K562 (cell line): ENCODE results near the gene RABEPK. TPM values are rescaled to one million over a fixed set of nuclear protein-coding genes. Genes with fewer than 3 reads are reported as not detected.

Experiments
- ATAC-seq: fragments of 200-7000 bp; cut with Tn5 transposase; 3 replicates; pipeline ENCODE4 v1.9.1; 2020; ENCODE audit warnings: moderate library complexity
- BruUV-seq: library from RNA; stranded (reverse); fragments of 400-500 nt; replicated peaks from 2 replicates; lab custom pipeline; 2021; lab: Mats Ljungman, UMichigan
- CTCF ChIA-PET: fragments of 300-600 bp; formaldehyde crosslinking; extraction: SDS; loops from one replicate; lab custom pipeline; 2021; ENCODE audit warnings: low intra/inter-chr PET ratio; lab: Yijun Ruan, JAX
- POLR2A ChIA-PET: fragments of 300-600, 350-650 bp; sonication (Branson Sonifier 250); formaldehyde crosslinking; extraction: SDS; loops from one replicate; lab custom pipeline; 2021; ENCODE audit warnings: antibody characterized with exemption, inconsistent platforms; lab: Yijun Ruan, JAX
- DNase-seq, 4 experiments: peaks; one replicate each; pipeline versions ENCODE4 v3.0.0 to v3.0.0-alpha.2; 2011 to 2018; ENCODE audit warnings: low spot score in 3 of 4, mixed read lengths in 3 of 4; ENCODE audit errors: extremely low read depth in 1 of 4
- FAIRE-seq: peaks from 2 replicates; lab custom pipeline; 2011; peaks lifted over from hg19 to GRCh38; lab: Jason Lieb, UNC
- H2AFZ ChIP-seq: 2 replicates; pipeline ENCODE4 v1.6.0; 2011; ENCODE audit warnings: low read depth, low read length, control low read depth, inconsistent platforms
- H3K27ac ChIP-seq: fragments of 200-600 bp; 3 replicates; pipeline ENCODE4 v1.8.0; 2011; ENCODE audit warnings: low read depth, mild to moderate bottlenecking, control low read depth, inconsistent platforms, low read length, moderate library complexity, mixed read lengths; ENCODE audit errors: extremely low read depth
- H3K27me3 ChIP-seq, 2 experiments: fragments of 300-600 bp in 1 of 2; 2 replicates in 1 of 2; 3 replicates in 1 of 2; pipeline versions ENCODE4 v1.6.0 to v1.8.0; 2011; ENCODE audit warnings: inconsistent platforms in 2 of 2, low read length in 2 of 2, mild to moderate bottlenecking in 1 of 2, mixed read lengths in 1 of 2, moderate library complexity in 1 of 2; ENCODE audit not compliant: control insufficient read depth in 2 of 2, insufficient read depth in 2 of 2
- H3K36me3 ChIP-seq: fragments of 300-600 bp; 3 replicates; pipeline ENCODE4 v1.8.0; 2011; ENCODE audit warnings: mild to moderate bottlenecking, low read length, inconsistent platforms; ENCODE audit not compliant: control insufficient read depth, insufficient read depth
- H3K4me1 ChIP-seq, 2 experiments: fragments of 200-600 bp in 1 of 2; replicated peaks in 1 of 2; 2 replicates in 1 of 2; 3 replicates in 1 of 2; pipeline versions ENCODE4 v1.5.1 to v1.8.0; 2011; ENCODE audit warnings: inconsistent platforms in 2 of 2, low read length in 2 of 2, mild to moderate bottlenecking in 1 of 2, mixed read lengths in 1 of 2, moderate library complexity in 1 of 2; ENCODE audit not compliant: control insufficient read depth in 2 of 2, insufficient read depth in 2 of 2
- H3K4me2 ChIP-seq: 2 replicates; pipeline ENCODE4 v1.6.1; 2011; ENCODE audit warnings: low read length, control low read depth, inconsistent platforms, mixed read lengths; ENCODE audit not compliant: insufficient read depth
- H3K4me3 ChIP-seq: fragments of 200-600 bp; sonication (generic), shearing (Covaris generic); 2 replicates; pipeline ENCODE4 v1.5.1; 2016; ENCODE audit warnings: control low read depth, inconsistent platforms
- H3K79me2 ChIP-seq: fragments of 200-600 bp; 3 replicates; pipeline ENCODE4 v1.8.0; 2011; ENCODE audit warnings: low read length, inconsistent platforms; ENCODE audit not compliant: control insufficient read depth, insufficient read depth
- H3K9ac ChIP-seq, 2 experiments: 2 replicates each; pipeline versions ENCODE4 v1.6.0 to v1.6.1; 2011; ENCODE audit warnings: low read depth in 2 of 2, low read length in 2 of 2, control low read depth in 1 of 2, inconsistent platforms in 1 of 2, mild to moderate bottlenecking in 1 of 2, mixed read lengths in 1 of 2; ENCODE audit not compliant: insufficient read depth in 1 of 2
- H3K9me1 ChIP-seq: one replicate; pipeline ENCODE4 v1.6.0; 2011; ENCODE audit warnings: inconsistent platforms, mild to moderate bottlenecking, low read length, moderate library complexity; ENCODE audit not compliant: control insufficient read depth, insufficient read depth
- H3K9me3 ChIP-seq: replicated peaks from 2 replicates; pipeline ENCODE4 v1.5.1; 2011; ENCODE audit warnings: low read depth, low read length, inconsistent platforms; ENCODE audit not compliant: control insufficient read depth, insufficient read depth
- H4K20me1 ChIP-seq: replicated peaks from 2 replicates; pipeline ENCODE4 v1.6.1; 2011; ENCODE audit warnings: low read length, inconsistent platforms, mixed read lengths; ENCODE audit not compliant: control insufficient read depth, insufficient read depth
- BRCA1 ChIP-seq, 2 experiments: fragments of 450-650 bp in 1 of 2; sonication (generic) in 1 of 2; formaldehyde crosslinking in 1 of 2; IDR thresholded peaks; 2 replicates each; pipeline versions ENCODE4 v1.5.0 to v1.6.1; 2017 to 2020; ENCODE audit warnings: mild to moderate bottlenecking in 1 of 2, missing genetic modification reagents in 1 of 2
- CSDE1 ChIP-seq, 2 experiments: fragments of 450-650 bp; IDR thresholded peaks; 2 replicates each; pipeline ENCODE4 v1.6.1; 2016; ENCODE audit warnings: mild to moderate bottlenecking in 1 of 2
- DMBX1 ChIP-seq: fragments of 250-450 bp; sonication (Bioruptor Pico); IDR thresholded peaks from 2 replicates; pipeline ENCODE4 v1.8.0; 2022; ENCODE audit warnings: inconsistent platforms, mild to moderate bottlenecking, moderate library complexity, borderline replicate concordance
- ELK3 ChIP-seq: fragments of 450-650 bp; formaldehyde crosslinking; IDR thresholded peaks from 2 replicates; pipeline ENCODE4 v1.4.0; 2020; ENCODE audit warnings: mild to moderate bottlenecking
- EWSR1 ChIP-seq: fragments of 450-650 bp; IDR thresholded peaks from 2 replicates; pipeline ENCODE4 v1.6.1; 2018; ENCODE audit warnings: borderline replicate concordance, mild to moderate bottlenecking, low read depth, moderate library complexity; ENCODE audit not compliant: partially characterized antibody
- FOXM1 ChIP-seq, 2 experiments: fragments of 450-650 bp in 1 of 2; sonication (generic) in 1 of 2; formaldehyde crosslinking in 1 of 2; IDR thresholded peaks; 2 replicates each; pipeline versions ENCODE4 v1.6.1 to v1.9.0; 2017 to 2022; ENCODE audit warnings: low read depth in 2 of 2, mild to moderate bottlenecking in 2 of 2, missing genetic modification reagents in 1 of 2, moderate library complexity in 1 of 2
- GATA2 ChIP-seq: sonication (generic); formaldehyde crosslinking; IDR thresholded peaks from 2 replicates; pipeline ENCODE4 v1.4.0; 2020; ENCODE audit warnings: mild to moderate bottlenecking, missing genetic modification reagents
- IRF1 ChIP-seq: sonication (generic); formaldehyde crosslinking; IDR thresholded peaks from 2 replicates; pipeline ENCODE4 v1.8.0; 2022; ENCODE audit warnings: missing genetic modification reagents, mild to moderate bottlenecking, borderline replicate concordance
- NELFE ChIP-seq: IDR thresholded peaks from 2 replicates; pipeline ENCODE4 v1.6.1; 2011; ENCODE audit warnings: mild to moderate bottlenecking; ENCODE audit not compliant: insufficient read depth, insufficient read length
- RBM39 ChIP-seq: fragments of 200-400 bp; formaldehyde crosslinking; optimal IDR thresholded peaks from 2 replicates; pipeline ENCODE3; 2018; ENCODE audit warnings: low read depth, low read length
- TAF9B ChIP-seq: fragments of 450-650 bp; IDR thresholded peaks from 2 replicates; pipeline ENCODE4 v1.6.1; 2018; ENCODE audit warnings: mild to moderate bottlenecking; ENCODE audit not compliant: partially characterized antibody
- ZNF134 ChIP-seq: fragments of 250-450 bp; sonication (Bioruptor Pico); conservative IDR thresholded peaks from 2 replicates; pipeline ENCODE4 v1.4.0; 2020
- WGBS: fragments of 100-300 bp; shearing (Covaris generic); methylation state at CpG from one replicate; pipeline ENCODE4 v1.1.6; 2016; ENCODE audit warnings: low coverage, mixed read lengths; ENCODE audit not compliant: insufficient coverage; ENCODE audit errors: missing lambda C conversion rate; 5-methylcytosine and 5-hydroxymethylcytosine counted together
- in situ Hi-C: fragments of 300-500 bp; cut with MboI; formaldehyde crosslinking; loops from 4 replicates; pipeline ENCODE4 v1.15.0; 2018; ENCODE audit warnings: inconsistent platforms, mixed read lengths
- intact Hi-C: fragments of 100-400 bp; cut with micrococcal nuclease; formaldehyde crosslinking; loops from 2 replicates; pipeline ENCODE4 v1.14.2; 2022
- polyA plus RNA-seq, 8 experiments: library from polyadenylated mRNA; depleted of rRNA in 4 of 8; stranded (reverse) in 5 of 8; unstranded in 3 of 8; fragments of >200 nt; fragmentation: Nextera tagmentation in 2 of 8; fragmentation: Illumina TruSeq in 1 of 8; extraction: Ambion mirVana in 2 of 8; extraction: Trizol in 1 of 8; gene quantifications; 2 replicates each; pipeline versions ENCODE4 v1.2.1 to v1.2.3, GENCODE V29; 2011 to 2014; ENCODE audit warnings: inconsistent platforms in 1 of 8, missing spikeins in 1 of 8
- total RNA-seq, 7 experiments: library from RNA; depleted of rRNA in 6 of 7; stranded (reverse); fragments of >200 nt in 6 of 7; fragmentation: Illumina TruSeq in 2 of 7; extraction: Trizol in 2 of 7; gene quantifications; 2 replicates each; pipeline versions ENCODE4 v1.2.1 to v1.2.3, GENCODE V29; 2011 to 2021; ENCODE audit warnings: low replicate concordance in 1 of 7

Gene RABEPK
- total and polyA plus RNA-seq, 9 of the 15 experiments (the other 6 are each of a cell fraction or from before 2014, with no cell fraction given) = 38.3 to 113 (median 52.8) TPM

GRCh38 chr9:125202846-125203618 lies 2.7 kb downstream of the RABEPK start:
- CTCF ChIA-PET = no interaction called here
- Histone ChIP-seq H3K4me3 (no peak overlapping the region), H3K4me1 (peaks cover 3 to 13% of the 10 kb centered on the region in 2 experiments; a peak in 3 of 5 replicates), H3K27ac (no peak overlapping the region), H2AFZ (no peak overlapping the region), H3K9me3 (no peaks in the 10 kb centered on the region), H3K9me1 (no peaks in the 10 kb centered on the region), H3K79me2 (peaks cover 12% of the 10 kb centered on the region), H3K9ac (no peak overlapping the region), H4K20me1 (no peaks in the 10 kb centered on the region), H3K4me2 (no peak overlapping the region), H3K36me3 (peaks cover 41% of the 10 kb centered on the region), H3K27me3 (no peaks in the 10 kb centered on the region)
- no TSS peak for BruUV-seq
- intact Hi-C loops = no loop called here
- ATAC-seq (no peak), DNase-seq (no peak), FAIRE-seq (no peak)
- in situ Hi-C loops = no loop called here
- no peak for TF ChIP-seq TAF9B
- TF ChIP-seq ZNF134 (CRISPR knock-in tag) = peak; percentile 77; the same call in 1 of the 2 replicates
- 94% methylated on average over 1 of the region's 1 CpG for WGBS
- POLR2A ChIA-PET = interaction anchor here (0.7 kb wide), 1 partner anchor 26 kb away, joined by 3 read pairs; no protein-coding TSS in a partner anchor

- POLR2A ChIA-PET = no interaction called here
- TF ChIP-seq NELFE (no peak), IRF1 (no peak), GATA2 (CRISPR knock-in tag) (no peak), ELK3 (CRISPR knock-in tag) (no peak), FOXM1 (IDR thresholded peaks at IDR 0.05; ENCODE audit: low read depth) (no peak), FOXM1 (CRISPR knock-in tag; IDR thresholded peaks at IDR 0.05; ENCODE audit: low read depth) (no peak), DMBX1 (no peak), BRCA1 (IDR thresholded peaks at IDR 0.05) (no peak), BRCA1 (CRISPR knock-in tag; IDR thresholded peaks at IDR 0.05) (no peak), EWSR1 (no peak), CSDE1 (IDR thresholded peaks at IDR 0.05) (no peak), RBM39 (no peak)
Measured at GRCh38 chr9:125204477-125204876, 4.1 kb downstream of the RABEPK start.

More at GRCh38 chr9:125204477-125204876, 4.1 kb downstream of the RABEPK start:
- Histone ChIP-seq H2AFZ (no peak overlapping the region), H3K4me2 (no peak overlapping the region), H3K9me3 (no peaks in the 10 kb centered on the region), H3K4me3 (no peak overlapping the region), H3K4me1 (peaks cover 1 to 9% of the 10 kb centered on the region in 2 experiments; a peak in 3 of 5 replicates), H3K79me2 (peaks cover 12% of the 10 kb centered on the region), H3K9ac (no peak overlapping the region), H4K20me1 (no peaks in the 10 kb centered on the region), H3K27ac (no peak overlapping the region), H3K27me3 (no peaks in the 10 kb centered on the region), H3K9me1 (no peaks in the 10 kb centered on the region), H3K36me3 (peaks cover 48% of the 10 kb centered on the region)
- 96% methylated on average over 3 of the region's 3 CpGs for whole genome bisulfite sequencing
- BruUV-seq = no TSS peak
- no peak for ATAC-seq
- CTCF ChIA-PET = no interaction called here
- in situ Hi-C loops = no loop called here
- no peak for FAIRE-seq
- intact Hi-C loops = no loop called here
- DNase-seq = no peak
